Activated naive CD4-positive, alpha-beta T cell treated with anti-CD3 and anti-CD28 coated beads, Interleukin-2, amount 50 U/mL, for 24 hours (primary cell): ENCODE results near the gene TNFRSF25.

Source experiments
- H3K27ac Mint-ChIP-seq: one replicate; pipeline ENCODE4 v1.8.0; 2021; ENCODE audit warnings: mild to moderate bottlenecking, mixed read lengths
- H3K27me3 Mint-ChIP-seq: one replicate; pipeline ENCODE4 v1.8.0; 2021; ENCODE audit warnings: mixed read lengths
- H3K36me3 Mint-ChIP-seq: one replicate; pipeline ENCODE4 v1.8.0; 2021; ENCODE audit warnings: mixed read lengths
- H3K4me1 Mint-ChIP-seq: one replicate; pipeline ENCODE4 v1.8.0; 2021; ENCODE audit warnings: mixed read lengths
- H3K4me3 Mint-ChIP-seq: one replicate; pipeline ENCODE4 v1.8.0; 2021; ENCODE audit warnings: mild to moderate bottlenecking, mixed read lengths
- H3K9me3 Mint-ChIP-seq: one replicate; pipeline ENCODE4 v1.8.0; 2021; ENCODE audit warnings: mixed read lengths

The TNFRSF25 gene

DNA sequence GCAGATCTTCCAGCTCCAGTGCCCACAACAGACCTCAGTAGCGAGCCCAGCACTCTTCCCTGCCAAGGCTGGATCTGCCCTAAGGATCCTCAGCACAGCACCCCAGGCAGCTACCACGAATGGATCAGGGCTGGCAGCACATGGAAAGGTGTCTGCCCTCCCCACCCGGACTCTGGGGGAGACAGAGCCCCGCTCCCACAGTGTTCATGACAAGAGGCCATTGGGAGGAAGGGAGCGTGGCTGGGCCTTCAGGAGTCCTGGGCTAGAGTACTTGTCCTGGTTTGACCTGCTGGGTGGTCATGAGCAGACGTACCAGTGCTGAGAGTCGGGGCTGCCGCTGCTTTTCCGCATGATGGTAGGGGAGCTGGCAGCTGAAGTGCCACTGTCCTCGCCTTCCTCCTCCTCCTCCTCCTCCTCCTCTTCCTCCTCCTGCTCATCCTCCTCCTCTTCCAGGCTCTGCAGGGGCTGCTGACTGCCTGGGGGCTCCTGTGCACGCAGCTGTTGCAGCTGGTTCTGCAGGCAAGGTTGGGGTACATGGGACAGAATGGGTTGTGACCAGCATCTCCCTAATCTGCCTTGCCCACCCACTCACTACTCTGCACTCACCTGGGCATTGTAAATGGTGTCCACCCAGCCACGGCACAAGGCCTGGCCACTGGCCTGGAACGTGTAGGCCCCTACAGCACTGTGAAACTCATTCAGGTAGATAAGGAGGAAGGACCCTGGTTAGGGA is 2.9 kb upstream of the TNFRSF25 start:
- Mint-ChIP-seq H3K4me3 (no peak overlapping the region), H3K36me3 (peaks cover 2% of the 10 kb centered on the region), H3K4me1 (peaks cover 14% of the 10 kb centered on the region), H3K27ac (no peak overlapping the region), H3K9me3 (no peaks in the 10 kb centered on the region), H3K27me3 (no peaks in the 10 kb centered on the region)

DNA sequence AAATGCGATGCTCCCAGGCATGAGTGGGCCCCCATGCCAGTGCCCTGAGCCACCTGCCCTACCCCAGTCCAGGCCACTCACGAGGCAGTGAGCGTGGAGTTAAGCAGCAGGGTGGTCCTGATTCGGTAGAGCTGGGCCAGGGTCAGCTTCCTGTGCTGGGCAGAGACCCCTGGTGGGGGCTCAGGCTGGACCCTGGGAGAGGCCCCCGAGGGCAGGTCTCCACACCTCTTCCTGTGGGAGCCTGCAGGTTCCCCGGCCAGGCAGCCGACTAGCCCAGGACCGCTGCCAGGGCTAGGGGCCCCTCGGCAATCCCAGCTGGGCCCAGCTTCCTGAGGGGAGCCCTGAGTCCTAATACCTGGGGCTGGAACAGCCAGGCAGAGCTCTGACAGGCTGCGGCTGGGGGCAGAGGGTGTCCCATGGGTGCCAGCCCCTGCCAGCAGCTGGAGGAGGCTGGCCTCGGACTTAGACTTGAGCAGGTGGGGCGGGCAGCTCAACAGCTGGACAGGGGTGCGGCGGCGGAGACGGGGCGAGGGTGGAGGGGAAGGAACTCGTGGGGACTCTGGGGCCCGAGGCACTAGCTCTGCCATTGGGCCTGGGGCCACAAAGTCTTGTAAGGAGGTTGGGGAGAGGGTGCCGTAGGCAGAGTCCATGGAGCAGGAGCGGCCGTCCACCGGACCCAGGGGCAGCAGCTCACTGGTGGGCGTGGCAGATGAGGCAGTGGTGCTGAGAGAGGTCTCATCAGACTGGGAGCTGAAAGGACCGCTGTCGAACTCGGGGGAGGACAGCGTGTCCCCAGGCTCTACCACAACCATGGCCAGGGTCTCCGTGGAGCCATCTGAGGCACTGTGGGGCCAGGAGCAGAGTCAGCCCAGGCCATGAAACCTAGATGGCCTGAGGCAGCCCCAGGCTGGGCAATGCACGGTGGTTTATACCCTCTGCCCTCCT is 2.0 kb upstream of the TNFRSF25 start:
- H3K27ac Mint-ChIP-seq = no peak overlapping the region
- no peaks in the 10 kb centered on the region for H3K27me3 Mint-ChIP-seq
- H3K4me3 Mint-ChIP-seq = no peak overlapping the region

DNA sequence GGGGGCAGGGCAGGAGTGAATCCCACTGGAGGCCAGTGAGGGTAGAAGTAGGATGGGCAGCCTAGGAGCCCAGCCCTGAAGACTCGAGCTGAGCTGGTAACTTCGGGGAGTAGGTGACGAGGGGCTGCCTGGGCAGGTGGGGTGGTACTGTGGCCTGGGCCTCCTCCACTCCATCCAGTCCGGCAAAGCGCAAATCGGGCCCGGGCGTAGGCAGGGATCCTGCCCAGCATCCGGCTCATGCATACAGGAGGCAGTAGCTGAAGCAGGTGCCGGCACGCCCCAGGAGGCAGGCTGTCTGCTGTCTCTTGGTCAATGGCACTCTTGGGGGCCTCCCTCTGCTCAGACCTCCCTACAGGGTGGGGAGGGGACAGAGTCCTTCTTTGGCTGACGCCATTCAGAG is 1.3 kb upstream of the TNFRSF25 start:
- Mint-ChIP-seq H3K27me3 (no peaks in the 10 kb centered on the region), H3K4me3 (no peak overlapping the region), H3K9me3 (no peaks in the 10 kb centered on the region), H3K36me3 (peaks cover 7% of the 10 kb centered on the region), H3K4me1 (peaks cover 26% of the 10 kb centered on the region), H3K27ac (no peak overlapping the region)

More for the DNA sequence above, 2.0 kb upstream of the TNFRSF25 start:
- Mint-ChIP-seq H3K36me3 (peaks cover 4% of the 10 kb centered on the region), H3K9me3 (no peaks in the 10 kb centered on the region), H3K4me1 (peaks cover 20% of the 10 kb centered on the region)

DNA sequence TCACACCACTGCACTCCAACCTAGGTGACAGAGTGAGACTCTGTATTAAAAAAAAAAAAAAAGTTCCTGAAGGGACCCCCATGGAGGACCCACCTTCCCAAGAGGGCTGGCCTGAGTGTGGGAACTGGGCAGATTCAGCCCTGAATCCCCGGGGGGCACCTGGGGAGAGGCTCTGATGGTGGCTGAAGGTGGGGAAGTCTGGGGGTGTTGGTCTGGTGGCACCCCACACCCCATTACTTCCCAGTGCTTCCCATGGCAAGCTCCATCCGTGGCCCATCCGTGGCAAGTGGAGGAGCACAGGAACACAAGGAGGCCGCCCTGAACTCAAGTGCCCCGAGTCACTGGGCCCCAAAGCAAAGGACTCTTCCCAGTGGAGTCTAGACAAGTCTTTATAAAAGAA is 778 bp upstream of the TNFRSF25 start:
- Mint-ChIP-seq H3K27ac (no peak overlapping the region), H3K9me3 (no peaks in the 10 kb centered on the region), H3K4me1 (peaks cover 31% of the 10 kb centered on the region), H3K36me3 (peaks cover 8% of the 10 kb centered on the region), H3K4me3 (peak overlapping the region; percentile 63), H3K27me3 (no peaks in the 10 kb centered on the region)

DNA sequence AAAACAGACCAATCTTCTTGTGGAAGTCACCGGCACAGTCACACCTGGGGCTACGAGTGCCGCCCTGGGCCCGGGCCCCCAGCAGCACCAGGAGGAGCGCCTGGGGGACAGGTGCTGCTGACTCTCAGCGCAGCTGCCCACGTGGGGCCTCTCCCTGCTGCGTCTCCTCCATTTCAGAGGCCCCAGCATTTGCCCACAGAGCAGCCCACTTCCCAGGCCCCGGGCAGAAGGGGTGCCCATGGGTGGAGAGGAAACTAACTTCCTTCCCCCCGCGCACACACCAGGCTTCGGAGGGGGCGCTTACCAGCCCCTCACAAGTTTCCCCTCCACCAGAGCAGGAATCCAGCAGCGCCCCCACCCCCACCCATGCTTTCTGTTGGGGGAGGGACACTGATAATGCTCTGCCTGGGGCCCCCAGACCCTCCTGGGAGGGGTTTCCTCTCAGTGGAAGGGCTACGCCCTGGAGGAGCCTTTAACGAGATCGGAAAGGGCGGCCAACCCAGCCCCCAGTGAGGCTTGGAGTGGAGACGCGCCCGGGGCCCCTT is 440 bp downstream of the TNFRSF25 start:
- no peaks in the 10 kb centered on the region for H3K27me3 Mint-ChIP-seq
- H3K27ac Mint-ChIP-seq = peak overlapping the region; percentile 72
- peak overlapping the region; percentile 97 for H3K4me3 Mint-ChIP-seq

DNA sequence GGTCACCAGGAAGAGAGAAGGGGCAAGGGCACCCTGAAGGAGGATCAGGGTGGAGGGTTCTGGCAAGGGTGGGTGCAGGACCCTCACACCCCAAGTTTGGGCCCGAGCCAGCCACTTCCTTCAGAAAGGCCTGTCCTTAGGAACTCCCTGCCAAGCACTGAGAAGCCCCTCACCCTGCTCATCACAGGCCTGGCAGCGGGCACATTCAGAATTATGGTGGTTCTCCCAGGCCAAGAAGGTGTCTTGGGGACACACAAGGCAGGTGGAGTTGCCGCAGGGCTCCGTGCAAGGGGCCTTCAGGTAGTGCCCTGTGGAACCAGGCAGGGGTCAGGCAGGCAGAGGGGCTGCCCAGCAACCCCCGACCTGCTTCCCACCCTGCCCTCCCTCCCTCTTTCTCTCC is 1.1 kb downstream of the TNFRSF25 start:
- H3K27ac Mint-ChIP-seq = peak overlapping the region; percentile 90
- peaks cover 10% of the 10 kb centered on the region for H3K36me3 Mint-ChIP-seq
- H3K4me1 Mint-ChIP-seq = peaks cover 47% of the 10 kb centered on the region
- H3K9me3 Mint-ChIP-seq = no peaks in the 10 kb centered on the region
- no peaks in the 10 kb centered on the region for H3K27me3 Mint-ChIP-seq
- peak overlapping the region; percentile 97 for H3K4me3 Mint-ChIP-seq

More for the DNA sequence above, 440 bp downstream of the TNFRSF25 start:
- peaks cover 41% of the 10 kb centered on the region for H3K4me1 Mint-ChIP-seq
- no peaks in the 10 kb centered on the region for H3K9me3 Mint-ChIP-seq
- peaks cover 10% of the 10 kb centered on the region for H3K36me3 Mint-ChIP-seq

DNA sequence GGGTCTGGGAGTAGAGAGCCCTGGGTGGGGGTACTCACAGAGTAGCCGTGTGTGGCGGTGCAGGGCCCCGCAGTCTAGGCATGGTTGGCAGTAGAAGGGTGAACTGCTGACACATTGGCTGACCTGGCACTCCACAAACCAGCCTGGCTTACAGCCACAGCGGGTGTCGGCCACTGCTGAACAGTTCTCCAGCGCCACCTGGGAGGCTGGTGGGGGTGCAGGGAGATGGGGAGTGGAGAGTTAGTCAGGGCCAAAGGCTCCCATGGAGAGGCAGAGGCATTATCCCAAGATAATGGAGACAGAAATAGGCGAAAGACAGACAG is 1.5 kb downstream of the TNFRSF25 start:
- H3K27ac Mint-ChIP-seq = peak overlapping the region; percentile 90
- H3K4me3 Mint-ChIP-seq = peak overlapping the region; percentile 97
- no peaks in the 10 kb centered on the region for H3K9me3 Mint-ChIP-seq
- no peaks in the 10 kb centered on the region for H3K27me3 Mint-ChIP-seq
- peaks cover 10% of the 10 kb centered on the region for H3K36me3 Mint-ChIP-seq
- peaks cover 50% of the 10 kb centered on the region for H3K4me1 Mint-ChIP-seq

DNA sequence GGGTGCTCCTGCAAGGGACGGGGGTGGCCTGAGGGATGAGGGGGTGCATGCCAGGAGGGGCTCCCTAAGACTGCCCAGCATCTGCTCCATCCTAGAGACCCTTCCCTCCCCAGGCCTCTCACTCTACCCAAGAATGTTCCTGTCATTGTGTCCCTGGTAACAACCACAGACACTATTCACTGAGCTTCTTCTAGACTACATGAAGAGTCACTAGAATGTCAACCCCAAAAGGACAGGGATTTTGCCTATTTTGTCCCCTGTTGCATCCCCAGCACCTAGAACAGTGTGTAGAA is 2.9 kb downstream of the TNFRSF25 start:
- peaks cover 10% of the 10 kb centered on the region for H3K36me3 Mint-ChIP-seq
- peak overlapping the region; percentile 35 for H3K27ac Mint-ChIP-seq
- H3K9me3 Mint-ChIP-seq = no peaks in the 10 kb centered on the region
- H3K4me1 Mint-ChIP-seq = peaks cover 53% of the 10 kb centered on the region
- H3K27me3 Mint-ChIP-seq = no peaks in the 10 kb centered on the region
- H3K4me3 Mint-ChIP-seq = peak overlapping the region; percentile 68

DNA sequence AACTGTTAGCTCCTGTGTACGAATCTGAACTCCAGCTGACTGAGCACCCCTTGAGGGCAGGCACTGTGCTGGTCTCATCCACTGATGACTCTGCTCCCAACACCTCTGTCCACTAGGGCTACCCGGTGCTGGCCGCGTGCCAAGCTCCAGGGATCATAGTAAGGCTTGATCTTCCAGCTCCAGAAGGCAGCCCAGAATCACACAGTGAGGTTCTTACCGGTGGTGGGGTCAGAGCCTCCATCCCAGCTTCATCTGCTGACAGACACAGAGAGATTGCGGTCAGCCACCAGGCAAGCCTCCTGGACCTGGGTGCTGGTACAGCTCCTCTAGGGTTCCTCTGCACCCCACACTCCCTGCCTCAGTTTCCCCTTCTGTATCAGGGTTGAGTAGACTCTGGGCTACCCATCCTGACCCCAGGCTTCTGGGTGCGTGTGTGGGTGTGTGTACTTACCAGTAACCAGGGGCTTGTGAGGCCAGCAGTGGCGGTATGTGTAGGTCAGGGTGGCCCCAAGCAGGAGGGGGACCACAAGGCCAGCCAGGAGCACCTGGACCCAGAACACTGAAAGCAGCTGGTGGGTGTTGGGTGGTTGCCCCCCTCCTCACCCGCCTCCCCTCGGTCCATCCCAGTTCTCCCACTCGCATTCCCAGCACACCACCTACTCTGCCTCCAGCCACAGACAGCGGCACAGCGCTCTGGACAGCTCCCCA is 3.4 kb downstream of the TNFRSF25 start:
- Mint-ChIP-seq H3K4me3 (peak overlapping the region; percentile 83), H3K9me3 (no peaks in the 10 kb centered on the region), H3K27me3 (no peaks in the 10 kb centered on the region), H3K4me1 (peaks cover 53% of the 10 kb centered on the region), H3K27ac (peak overlapping the region; percentile 97), H3K36me3 (peaks cover 10% of the 10 kb centered on the region)

DNA sequence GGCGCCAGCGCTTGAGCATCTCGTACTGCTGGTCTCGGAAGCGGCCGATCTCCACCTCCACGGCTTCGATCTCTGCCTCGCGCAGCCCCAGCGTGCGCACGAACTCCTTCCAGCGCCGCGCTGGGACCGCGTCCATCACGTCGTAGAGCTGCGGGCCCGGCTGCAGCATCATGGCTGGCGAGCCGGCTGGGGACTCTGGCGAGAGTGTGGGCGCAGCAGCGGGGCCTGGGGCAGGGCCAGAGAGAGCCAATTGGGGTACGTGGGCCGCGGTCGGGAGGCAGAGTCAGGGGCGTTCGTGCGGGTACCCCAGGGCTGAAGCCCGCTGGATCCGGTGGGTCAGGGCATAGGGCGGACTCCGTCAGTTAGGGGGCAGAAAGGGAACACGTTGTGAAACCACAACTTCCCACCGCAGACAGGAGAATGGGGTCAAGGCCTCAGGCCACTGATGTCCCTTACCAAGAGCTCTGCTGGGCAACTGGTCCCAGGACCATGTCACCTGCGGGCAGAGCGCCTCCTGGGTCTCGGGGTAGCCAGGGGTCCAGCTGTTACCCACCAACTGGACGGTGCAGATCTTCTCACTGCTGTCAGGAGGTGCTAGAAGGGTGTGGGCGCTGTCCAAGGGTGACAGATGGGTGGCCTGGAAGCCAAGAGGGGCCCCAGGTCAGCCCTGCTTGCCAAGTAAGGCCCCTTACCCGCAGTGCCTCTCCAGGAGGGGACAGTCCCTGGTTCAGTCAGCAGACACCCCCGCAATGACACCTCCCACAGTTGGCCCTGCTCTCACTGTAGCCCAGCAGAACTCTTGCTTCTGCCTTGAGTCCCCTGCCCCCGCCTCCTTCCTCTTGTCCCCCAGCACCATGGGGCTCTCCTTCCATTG is 4.2 kb downstream of the TNFRSF25 start:
- Mint-ChIP-seq H3K4me1 (peaks cover 49% of the 10 kb centered on the region), H3K36me3 (peaks cover 13% of the 10 kb centered on the region), H3K4me3 (peak overlapping the region; percentile 83), H3K27ac (peak overlapping the region; percentile 97), H3K27me3 (no peaks in the 10 kb centered on the region), H3K9me3 (no peaks in the 10 kb centered on the region)

DNA sequence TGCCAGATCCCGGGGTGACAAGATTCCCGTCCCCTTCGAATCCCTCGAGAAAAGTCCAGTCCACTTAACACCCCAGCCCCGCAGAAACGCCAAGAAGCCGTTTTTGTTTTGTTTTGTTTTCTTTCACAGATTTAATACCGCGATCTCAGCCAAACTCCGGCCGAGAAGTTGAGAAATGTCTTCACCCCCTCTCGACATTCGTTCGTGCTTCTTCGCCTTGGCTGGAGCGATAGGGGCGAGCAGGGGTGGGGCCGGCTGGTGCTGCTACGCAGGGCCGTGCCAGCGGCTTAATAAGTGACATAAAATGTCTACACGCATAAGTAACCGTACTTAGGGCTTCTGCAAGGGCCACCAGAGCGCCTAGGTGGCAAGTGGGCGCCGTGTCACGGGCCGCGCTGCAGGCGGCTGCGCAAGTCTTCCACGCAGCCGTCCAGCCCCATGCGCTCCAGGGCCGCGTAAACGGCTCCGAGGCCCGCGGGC is 4.9 kb downstream of the TNFRSF25 start:
- Mint-ChIP-seq H3K27me3 (peaks cover 2% of the 10 kb centered on the region), H3K27ac (peak overlapping the region; percentile 92), H3K9me3 (no peaks in the 10 kb centered on the region), H3K36me3 (peaks cover 13% of the 10 kb centered on the region), H3K4me3 (peak overlapping the region; percentile 84), H3K4me1 (peaks cover 48% of the 10 kb centered on the region)

DNA sequence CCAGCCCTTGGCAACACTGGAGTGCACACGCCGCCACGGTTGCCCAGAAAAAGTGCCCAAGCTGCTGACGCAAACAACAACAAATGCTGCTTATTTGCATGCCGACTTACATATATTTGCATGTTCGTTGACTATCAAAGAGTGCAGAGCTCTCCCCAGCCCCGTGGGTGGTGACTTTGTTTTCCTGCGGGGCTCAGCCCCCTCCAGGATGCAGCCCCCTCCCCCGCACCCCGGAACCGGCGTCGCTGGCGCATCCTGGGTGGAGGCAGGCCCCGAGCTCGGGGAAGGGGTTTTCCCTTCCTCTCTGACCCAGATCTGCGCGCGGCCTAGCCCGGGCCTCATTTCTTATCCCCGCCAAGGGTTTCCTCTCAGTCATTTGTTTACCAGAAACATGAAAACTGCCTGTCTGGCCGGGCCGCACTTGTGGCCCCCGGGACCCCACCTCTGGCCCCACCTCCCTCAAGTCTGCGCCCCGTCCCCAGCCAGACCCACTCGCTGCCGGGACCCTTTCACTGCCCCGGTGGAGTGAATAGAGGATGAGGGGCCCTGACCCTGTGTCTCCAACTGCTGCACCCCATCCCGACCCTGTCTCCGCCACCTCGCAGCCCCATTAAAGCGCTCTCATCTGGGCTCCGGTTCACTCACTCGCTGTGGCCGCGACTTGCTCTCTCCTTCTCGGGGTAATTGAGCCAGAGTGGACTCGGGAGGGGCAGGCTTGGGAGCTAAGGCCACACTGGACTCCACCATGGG is 5.5 kb downstream of the TNFRSF25 start:
- Mint-ChIP-seq H3K9me3 (no peaks in the 10 kb centered on the region), H3K27ac (peak overlapping the region; percentile 92), H3K27me3 (peaks cover 3% of the 10 kb centered on the region), H3K4me1 (peaks cover 48% of the 10 kb centered on the region), H3K4me3 (peak overlapping the region; percentile 84), H3K36me3 (peaks cover 13% of the 10 kb centered on the region)

DNA sequence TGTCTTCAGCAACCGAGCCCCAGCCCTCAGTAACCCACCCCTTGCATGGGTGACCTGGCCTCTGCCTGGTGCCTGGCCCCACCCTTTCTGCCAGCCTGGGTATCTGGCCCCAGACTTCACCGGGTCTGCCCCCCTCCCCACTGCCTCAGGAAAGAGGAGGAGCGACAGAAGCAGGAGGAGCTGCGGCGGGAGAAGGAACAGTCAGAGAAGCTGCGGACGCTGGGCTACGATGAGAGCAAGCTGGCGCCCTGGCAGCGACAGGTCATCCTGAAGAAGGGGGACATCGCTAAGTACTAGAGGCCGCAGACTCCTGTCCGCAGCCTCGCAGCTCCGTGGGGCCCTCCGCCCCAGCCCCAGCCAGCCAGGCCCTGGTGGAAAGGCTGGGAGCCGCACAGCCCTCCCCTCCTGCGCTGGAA is 6.1 kb downstream of the TNFRSF25 start:
- peak overlapping the region; percentile 84 for H3K4me3 Mint-ChIP-seq
- H3K27ac Mint-ChIP-seq = no peak overlapping the region
- H3K4me1 Mint-ChIP-seq = peaks cover 48% of the 10 kb centered on the region

DNA sequence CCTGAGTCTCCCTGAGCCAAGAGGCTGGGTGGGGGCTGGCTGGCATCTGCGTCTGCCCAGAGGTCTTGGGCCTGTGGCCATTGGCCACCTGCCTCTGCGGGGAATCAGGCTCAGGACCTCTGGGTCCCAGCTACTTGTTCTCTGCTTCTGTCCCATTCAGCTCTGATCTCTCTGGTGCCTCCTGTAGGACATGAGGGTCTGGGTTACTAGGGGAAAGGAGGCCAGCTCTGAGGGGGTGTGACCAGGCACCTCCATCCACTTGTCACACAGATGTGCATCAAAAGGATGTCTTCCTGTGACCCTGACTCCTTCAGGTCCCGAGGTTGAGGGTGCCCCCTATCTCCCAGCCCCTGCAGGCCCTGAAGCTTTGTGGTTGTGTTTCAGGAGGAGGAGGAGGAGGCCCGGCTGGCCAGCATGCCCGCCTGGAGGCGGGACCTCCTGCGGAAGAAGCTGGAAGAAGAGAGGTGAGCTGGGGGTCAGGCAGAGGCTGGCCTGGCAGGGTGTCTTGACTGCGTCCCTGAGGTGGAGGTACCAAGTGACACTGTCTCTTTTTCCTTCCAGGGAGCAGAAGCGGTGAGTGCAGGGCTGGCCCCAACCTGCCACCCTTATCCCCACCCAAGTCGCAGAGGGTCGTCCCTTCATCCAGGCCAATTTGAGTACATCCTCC is 9.0 kb downstream of the TNFRSF25 start:
- no peak overlapping the region for H3K27ac Mint-ChIP-seq
- no peaks in the 10 kb centered on the region for H3K9me3 Mint-ChIP-seq
- H3K36me3 Mint-ChIP-seq = peaks cover 5% of the 10 kb centered on the region
- peak overlapping the region; percentile 39 for H3K4me3 Mint-ChIP-seq
- H3K4me1 Mint-ChIP-seq = peaks cover 33% of the 10 kb centered on the region
- peaks cover 11% of the 10 kb centered on the region for H3K27me3 Mint-ChIP-seq

More for the DNA sequence above, 6.1 kb downstream of the TNFRSF25 start:
- Mint-ChIP-seq H3K27me3 (peaks cover 3% of the 10 kb centered on the region), H3K36me3 (peaks cover 13% of the 10 kb centered on the region), H3K9me3 (no peaks in the 10 kb centered on the region)
